B cell (primary cell): ENCODE data around the gene STXBP2.

Source experiments
- EZH2 ChIP-seq: IDR thresholded peaks from 2 replicates; pipeline ENCODE4 v1.6.1; 2012; ENCODE audit warnings: borderline replicate concordance, low read depth, mild to moderate bottlenecking, moderate library complexity, low read length; ENCODE audit not compliant: insufficient read depth, poor library complexity, severe bottlenecking
- TF ChIP-seq, protein P1 (sequence below): fragments of 200-600 bp; IDR thresholded peaks from one replicate; pipeline ENCODE4 v1.8.0; 2022; ENCODE audit warnings: antibody characterized with exemption, mild to moderate bottlenecking

DNA sequence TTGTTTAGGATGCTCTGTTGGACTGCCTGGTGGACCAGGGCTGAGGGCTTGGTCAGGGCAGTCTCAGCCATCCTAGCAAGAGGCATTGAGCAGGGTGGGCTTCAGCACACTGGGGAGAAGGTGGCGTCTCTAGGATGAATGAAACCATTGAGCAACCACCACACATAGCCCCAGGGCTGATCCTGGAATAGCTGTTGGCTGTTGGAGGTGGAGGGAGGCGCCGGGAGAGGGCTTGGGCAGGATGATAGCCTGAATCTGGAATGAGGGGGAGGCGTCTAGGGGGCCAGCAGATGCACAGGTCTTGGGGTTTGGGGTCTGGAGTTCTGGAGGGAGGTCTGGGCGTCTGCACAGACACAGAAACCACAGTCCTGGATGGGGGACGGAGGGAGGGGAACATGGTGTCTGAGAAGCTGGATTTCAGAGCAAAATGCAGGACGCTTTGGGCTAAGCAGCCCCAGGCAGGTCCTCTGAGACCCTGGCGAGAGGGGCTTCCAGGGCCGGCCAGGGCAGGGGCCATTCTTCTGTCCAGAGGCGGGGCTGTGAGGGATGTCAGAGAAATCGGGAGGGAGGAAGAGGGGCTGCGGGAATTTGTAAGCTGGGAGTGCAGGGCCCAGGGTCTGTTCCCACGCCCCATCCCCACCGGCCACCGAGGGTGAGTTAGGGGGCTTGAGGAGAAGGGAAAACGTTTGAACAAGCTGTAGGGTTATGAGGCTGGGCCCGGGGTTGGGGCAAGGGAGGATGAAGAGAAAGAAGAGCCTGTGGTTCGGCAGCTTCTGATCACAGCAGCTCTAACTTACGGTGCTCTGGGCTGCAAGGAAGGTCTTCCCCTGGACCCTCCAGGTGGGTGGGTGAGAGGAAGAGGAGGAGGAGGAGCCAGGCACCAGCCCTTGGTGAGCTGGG lies 48.9 kb downstream of the STXBP2 start:
- TF ChIP-seq, protein P1, sequence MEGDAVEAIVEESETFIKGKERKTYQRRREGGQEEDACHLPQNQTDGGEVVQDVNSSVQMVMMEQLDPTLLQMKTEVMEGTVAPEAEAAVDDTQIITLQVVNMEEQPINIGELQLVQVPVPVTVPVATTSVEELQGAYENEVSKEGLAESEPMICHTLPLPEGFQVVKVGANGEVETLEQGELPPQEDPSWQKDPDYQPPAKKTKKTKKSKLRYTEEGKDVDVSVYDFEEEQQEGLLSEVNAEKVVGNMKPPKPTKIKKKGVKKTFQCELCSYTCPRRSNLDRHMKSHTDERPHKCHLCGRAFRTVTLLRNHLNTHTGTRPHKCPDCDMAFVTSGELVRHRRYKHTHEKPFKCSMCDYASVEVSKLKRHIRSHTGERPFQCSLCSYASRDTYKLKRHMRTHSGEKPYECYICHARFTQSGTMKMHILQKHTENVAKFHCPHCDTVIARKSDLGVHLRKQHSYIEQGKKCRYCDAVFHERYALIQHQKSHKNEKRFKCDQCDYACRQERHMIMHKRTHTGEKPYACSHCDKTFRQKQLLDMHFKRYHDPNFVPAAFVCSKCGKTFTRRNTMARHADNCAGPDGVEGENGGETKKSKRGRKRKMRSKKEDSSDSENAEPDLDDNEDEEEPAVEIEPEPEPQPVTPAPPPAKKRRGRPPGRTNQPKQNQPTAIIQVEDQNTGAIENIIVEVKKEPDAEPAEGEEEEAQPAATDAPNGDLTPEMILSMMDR: no peak
- TF ChIP-seq EZH2: no peak
